ENCODE measurements around the gene CEP95.
"Not testable (repeated sequence)": the region's sequence is repeated elsewhere in the genome, so short reads cannot be mapped to it uniquely, and the experiment has no call there.

CEP95 gene
- total RNA-seq, result 104 to 142 reads per million in 2 donors

DNA sequence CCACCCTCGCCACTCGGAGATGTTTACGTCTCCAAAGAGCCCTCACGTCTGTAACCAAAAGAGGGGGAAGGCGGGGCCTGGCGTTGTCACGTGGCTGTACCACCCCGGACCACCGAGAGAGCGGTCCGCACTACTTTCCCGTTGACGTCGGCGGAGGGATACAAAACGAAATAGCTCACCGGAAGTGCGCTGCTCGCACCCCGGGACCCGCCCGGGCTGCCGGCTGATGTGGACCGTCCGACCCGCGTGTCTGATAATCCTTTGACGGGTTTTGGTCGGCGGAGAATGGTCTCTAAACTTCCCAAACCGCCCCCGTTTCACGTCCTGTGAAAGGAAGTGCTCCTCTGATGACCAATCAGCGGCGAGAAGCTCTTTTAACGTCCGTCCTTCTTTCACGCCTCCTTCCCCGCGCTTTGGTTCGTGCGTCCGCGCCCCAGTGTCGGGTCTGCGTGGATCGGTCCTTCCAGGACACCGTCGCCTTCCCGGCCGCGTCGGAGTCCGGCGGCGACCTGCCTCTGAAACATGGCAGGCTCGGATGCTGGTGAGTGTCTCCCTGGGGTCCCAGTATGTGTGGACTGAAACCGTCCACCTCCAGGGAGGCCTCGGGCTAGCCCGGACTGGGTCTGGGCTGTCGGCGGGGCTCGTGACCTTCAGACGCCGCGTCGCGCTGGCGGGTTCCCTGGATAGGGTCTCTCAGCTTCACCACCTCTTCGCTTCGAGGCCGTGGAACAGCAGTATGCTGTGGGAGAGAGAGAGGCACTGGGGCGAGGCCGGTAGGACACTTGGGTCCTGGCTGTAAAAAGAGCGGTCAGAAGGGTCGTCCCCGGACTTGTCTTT is at the start of gene CEP95:
TSS of gene CEP95 (plus strand) at position 402 of the 837 bp plus-strand sequence. CDS start at position 523, 121 bp downstream.
- peak in 4 of 5 experiments; percentile 84 to 97 (median 94) for DNase-seq

DNA sequence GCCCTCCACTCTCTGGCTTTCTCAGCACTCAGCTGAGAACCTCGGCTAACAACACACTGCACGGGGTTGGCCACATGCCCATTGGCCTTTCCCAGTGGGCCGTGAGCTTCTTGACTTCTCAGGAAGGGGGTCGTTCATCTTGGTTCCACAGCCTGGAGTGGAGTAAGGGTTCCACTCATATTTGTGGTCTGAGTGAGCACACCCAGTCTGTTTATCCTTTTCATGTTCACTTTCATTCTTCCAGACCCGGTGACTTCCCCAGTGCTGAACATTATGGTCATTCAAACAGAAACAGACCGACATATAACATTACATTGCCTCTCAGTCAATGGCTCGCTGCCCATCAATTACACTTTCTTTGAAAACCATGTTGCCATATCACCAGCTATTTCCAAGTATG is 49.6 kb upstream of the CEP95 start:
- no peak for DNase-seq

DNA sequence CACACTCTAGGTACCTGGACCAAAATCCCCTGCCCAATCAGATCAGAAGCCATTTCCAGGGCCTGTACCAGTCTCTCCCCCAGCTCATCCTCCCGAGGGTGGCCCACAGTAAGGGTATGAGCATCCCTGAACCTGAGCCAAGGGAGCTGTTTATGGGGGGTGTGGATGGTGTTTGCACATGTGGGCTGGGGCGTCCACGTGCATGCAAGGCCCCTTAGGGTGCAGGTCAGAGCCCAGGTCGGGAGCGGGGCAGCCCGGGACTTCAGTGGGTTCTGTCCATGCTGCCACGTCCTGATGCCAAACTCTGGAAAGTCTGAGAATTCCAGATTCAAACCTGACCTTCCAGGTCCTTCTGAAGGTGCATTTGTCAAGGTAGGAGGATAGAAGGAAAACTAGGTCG is 48.0 kb upstream of the CEP95 start:
- no peak for DNase-seq

DNA sequence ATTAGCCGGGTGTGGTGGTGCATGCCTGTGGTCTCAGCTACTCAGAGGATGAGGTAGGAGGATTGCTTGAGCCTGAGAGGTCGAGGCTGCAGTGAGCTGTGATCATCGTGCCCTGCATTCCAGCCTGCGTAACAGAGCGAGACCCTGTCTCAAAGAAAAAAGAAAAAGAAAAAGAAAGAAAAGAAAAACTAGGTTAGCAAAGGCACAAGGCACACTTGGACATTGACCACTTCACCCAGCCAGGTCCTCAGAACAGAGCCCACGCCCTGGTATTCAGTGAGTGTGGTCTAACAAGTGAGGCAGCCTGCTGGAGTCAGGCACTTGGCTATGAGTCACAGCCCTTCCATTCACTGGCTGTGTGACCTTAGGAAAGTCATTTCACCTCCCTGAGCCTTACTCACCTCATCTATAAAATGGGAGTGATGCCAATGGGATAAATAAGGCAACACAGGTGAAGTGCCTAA is 47.5 kb upstream of the CEP95 start:
- no peak for DNase-seq

DNA sequence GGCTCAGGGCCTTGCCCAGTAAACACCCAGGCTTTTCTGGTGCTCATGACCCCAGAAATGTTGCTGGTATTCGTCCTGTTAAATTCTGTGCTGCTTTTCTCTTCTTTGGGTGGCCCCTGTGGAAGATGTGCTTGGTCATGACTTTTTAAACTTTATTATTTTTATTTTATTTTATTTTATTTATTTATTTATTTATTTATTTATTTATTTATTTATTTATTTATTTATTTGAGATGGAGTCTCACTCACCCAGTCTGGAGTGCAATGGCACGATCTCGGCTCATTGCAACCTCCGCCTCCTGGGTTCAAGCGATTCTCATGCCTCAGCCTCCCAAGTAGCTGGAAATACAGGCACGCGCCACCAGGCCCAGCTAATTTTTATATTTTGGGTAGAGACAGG is 47.0 kb upstream of the CEP95 start:
- DNase-seq, result not testable (repeated sequence)

DNA sequence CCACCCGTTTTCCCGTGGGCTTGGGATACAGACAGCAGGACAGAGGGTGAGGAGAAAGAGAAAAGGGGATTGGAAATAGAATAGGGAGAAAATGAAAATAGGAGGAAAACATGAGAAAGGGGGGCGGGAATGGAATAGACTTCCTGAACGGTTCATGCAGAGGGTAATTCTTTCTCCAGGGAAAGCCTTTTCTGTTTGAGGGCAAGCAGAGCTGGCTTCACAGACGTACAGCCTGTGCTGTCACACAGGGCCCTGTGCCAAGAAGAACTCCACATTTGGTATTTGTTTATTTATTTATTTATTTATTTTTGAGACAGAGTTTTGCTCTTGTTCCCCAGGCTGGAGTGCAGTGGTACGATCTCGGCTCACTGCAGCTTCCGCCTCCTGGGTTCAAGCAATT is 45.8 kb upstream of the CEP95 start:
- DNase-seq, result no peak

- no peak for DNase-seq
These were observed 45.0 kb upstream of the CEP95 start for GRCh38 chr17:64461788-64462187.

GRCh38 chr17:64466019-64466735 is 40.6 kb upstream of the CEP95 start:
- DNase-seq, result no peak

- not testable (repeated sequence) for DNase-seq
These were observed 39.9 kb upstream of the CEP95 start for GRCh38 chr17:64466834-64467233.

DNA sequence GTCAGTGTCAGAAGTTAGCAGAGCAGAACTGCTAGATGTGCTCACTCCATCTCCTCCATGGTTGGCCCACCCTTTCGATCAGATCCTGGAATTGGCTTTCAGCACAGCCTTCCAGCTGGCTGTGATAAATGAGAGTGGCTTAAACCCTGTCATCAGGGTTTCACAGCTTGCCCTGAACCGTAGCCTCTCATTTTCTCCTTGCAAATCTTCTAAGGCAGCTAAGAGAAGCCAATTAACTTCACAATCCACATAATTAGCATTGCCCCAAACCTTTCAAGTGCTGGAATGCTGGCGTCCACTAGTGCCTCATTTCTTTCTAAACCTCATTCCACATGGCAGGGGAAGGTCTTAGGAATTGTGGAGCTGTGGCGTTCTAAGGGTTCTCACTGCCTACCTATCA is 36.2 kb upstream of the CEP95 start:
- DNase-seq, result no peak

- no peak for DNase-seq
These were observed 35.3 kb upstream of the CEP95 start for GRCh38 chr17:64471440-64471839.

- no peak for DNase-seq
These were observed 34.2 kb upstream of the CEP95 start for GRCh38 chr17:64472564-64472963.

DNA sequence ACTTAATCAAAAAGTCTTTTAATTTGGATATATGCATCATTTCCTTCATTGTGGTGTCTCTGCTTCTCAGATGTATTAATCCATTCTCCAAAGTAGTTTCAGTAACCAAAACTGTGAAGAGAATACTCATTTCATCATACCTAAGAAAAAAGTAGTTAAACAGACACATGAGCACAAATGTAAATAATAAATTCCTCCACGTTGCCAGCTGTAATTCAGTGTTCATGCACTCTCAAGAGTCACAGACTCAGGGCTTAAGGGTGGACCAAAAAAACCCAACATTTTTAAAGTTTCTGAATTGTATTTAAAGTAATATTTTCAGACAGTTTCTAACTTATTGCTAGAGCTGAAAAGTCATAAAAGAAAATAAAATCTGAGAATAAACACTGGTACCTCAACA is 28.9 kb upstream of the CEP95 start:
- no peak for DNase-seq

DNA sequence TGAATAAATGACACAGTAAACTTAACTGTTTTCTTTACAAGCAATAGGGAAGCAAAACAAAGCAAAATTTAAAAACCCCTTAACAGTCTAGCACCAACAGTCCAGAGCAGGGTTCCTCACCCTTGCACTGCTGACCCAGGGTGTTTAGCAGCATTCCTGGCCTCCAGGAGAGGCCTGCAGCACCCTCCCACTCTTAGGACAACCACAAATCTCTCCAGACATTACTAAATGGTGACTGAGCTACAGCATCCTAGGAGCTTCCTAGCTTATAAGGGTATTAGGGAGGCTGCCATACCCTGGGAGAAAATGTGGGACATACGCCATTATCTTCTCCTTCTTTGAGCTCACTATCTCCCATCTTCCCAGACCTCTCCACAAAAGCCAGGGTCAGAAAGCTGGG is 25.8 kb upstream of the CEP95 start:
- no peak for DNase-seq

DNA sequence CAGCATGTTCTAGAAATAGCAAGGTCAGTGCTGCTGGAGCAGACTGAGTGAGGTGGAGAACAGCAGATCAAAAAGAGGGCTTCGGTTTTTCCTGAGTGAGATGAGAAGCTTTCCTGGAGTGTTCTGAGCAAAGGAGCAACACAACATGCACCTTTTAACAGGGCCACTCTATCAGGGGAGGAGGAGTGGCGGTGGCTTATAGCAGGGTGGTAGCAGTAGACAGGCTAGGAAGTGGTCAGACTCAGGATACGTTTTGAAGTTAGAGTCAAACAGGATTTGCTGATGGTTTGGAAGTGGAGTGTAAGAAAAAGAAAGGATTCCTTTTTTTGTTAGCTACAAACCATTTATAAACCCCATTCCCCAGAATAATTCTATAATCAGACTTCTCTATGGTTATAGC is 22.4 kb upstream of the CEP95 start:
- DNase-seq, result no peak

GRCh38 chr17:64488301-64488700 is 18.5 kb upstream of the CEP95 start:
- no peak for DNase-seq

DNA sequence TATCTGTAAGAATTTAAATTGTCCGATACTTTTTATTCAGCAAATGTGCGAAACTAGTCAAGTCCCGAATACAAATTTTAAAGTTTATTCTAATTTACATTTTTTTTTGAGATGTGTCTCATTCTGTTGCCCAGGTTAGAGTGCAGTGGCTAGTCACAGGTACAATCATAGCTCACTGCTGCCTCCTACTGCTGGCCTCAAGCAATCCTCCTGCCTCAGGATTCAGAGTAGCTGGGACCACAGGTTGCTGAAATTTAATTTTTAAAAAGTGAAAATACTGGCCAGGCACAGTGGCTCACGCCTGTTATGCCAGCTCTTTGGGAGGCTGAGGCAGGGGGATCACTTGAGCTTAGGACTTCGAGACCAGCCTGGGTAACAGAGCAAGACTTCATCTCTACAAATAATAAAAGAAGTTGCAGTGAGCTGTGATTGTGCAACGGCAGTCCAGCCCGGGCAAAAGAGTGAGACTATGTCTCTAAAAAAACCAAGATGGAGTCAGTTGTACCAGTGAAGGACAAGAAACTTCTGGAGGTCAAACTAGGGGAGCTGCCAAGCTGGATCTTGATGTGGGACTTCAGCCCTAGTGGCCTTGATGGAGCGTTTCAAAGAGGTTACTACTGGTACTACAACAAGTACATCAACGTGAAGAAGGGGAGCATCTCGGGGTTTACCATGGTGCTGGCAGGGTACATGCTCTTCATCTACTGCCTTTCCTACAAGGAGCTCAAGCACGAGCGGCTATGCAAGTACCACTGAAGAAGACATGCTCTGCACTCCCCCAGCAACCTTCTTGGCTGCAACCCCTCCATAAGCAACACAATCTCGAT is 15.5 kb upstream of the CEP95 start:
- peak in 3 of 5 experiments; percentile 9 to 76 (median 33) for DNase-seq

DNA sequence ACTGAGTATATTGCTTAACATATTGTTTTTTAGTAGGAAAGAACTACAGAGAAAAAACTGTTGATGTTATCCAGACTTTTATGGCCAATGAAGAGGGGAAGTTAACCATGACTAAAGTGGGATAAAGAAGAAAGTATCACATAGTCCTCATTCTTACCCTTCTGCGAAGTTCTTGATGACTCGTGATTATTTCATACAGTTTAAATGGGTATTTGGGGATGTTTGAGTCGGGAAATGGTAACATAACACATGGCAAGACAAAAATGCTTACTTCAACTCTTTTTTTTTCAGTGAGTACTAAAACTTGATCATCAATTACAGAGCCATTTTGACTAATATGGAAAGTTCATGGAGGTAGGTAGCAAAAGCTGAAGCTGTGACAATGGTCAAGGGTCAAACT is 14.8 kb upstream of the CEP95 start:
- no peak for DNase-seq

- DNase-seq, result peak in 1 of 5 experiments; percentile 69
These were observed 14.2 kb upstream of the CEP95 start for GRCh38 chr17:64492481-64493109.

DNA sequence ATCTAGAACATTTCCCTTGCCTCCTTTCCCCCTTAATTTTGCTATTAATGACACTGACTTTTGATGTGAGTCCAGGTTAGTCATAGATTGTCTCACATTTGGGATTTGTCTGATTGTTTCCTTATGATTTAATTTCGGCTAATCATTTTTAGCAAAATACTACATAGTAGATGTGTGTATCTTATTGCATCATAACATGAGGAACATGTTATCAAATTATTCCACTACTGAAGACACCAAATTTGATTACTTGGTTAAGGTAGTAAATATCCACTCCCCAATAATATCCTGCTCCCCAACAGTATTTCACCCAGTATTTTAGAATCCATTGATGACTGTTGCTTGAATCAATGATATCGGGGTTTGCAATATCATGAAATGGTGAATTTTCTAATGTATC is 12.7 kb upstream of the CEP95 start:
- DNase-seq, result no peak

DNA sequence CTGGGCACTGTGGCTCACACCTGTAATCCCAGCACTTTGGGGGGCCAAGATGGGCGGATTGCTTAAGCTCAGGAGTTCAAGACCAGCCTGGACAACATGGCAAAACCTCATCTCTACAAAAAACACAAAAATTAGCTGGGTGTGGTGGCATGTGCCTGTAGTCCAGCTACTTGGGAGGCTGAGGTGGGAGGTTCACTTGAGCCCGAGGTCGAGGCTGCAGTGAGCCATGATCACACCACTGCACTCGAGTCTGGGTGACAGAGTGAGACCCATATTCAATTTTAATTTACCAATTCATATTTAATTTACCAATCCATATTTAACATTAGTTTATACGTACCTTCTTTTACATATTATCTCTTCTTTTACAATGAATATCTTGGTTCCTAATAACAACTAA is 11.5 kb upstream of the CEP95 start:
- not testable (repeated sequence) for DNase-seq

GRCh38 chr17:64496348-64496785 is 10.4 kb upstream of the CEP95 start:
- no peak for DNase-seq
